Right lobe of liver (tissue), 6 donors: ENCODE data around the gene IL9R. TPM values are rescaled to one million over a fixed set of nuclear protein-coding genes. Genes with fewer than 3 reads are reported as not detected.

Experiments
- ATAC-seq, 4 donors: fragments of 200-7000 bp; cut with Tn5 transposase; one replicate each; pipeline ENCODE4 v1.9.1; 2020; ENCODE audit warnings: mild to moderate bottlenecking in 4 of 4, moderate library complexity in 4 of 4
- DNase-seq, 3 donors: peaks; one replicate each; pipeline ENCODE4 v3.0.0-alpha.2; 2020
- H3K27ac ChIP-seq, 3 donors: fragments of 200-600 bp; one replicate each; pipeline ENCODE4 v1.8.0; 2022
- H3K27me3 ChIP-seq, 2 donors: fragments of 200-600 bp; one replicate each; pipeline ENCODE4 v1.8.0; 2022
- H3K36me3 ChIP-seq, 4 donors: fragments of 200-600 bp; sonication (generic) in 1 of 4; one replicate each; pipeline versions ENCODE4 v1.5.1 to v1.8.0; 2017 to 2022; ENCODE audit warnings: control low read depth in 1 of 4
- H3K4me1 ChIP-seq, 4 donors: fragments of 200-600 bp; sonication (generic) in 1 of 4; one replicate each; pipeline versions ENCODE4 v1.5.1 to v1.8.0; 2017 to 2022; ENCODE audit warnings: control low read depth in 1 of 4
- H3K4me3 ChIP-seq, 3 donors: fragments of 200-600 bp; one replicate each; pipeline ENCODE4 v1.8.0; 2022
- H3K9me3 ChIP-seq, 4 donors: fragments of 200-600 bp; sonication (generic) in 1 of 4; one replicate each; pipeline versions ENCODE4 v1.5.1 to v1.8.0; 2017 to 2022; ENCODE audit warnings: control low read depth in 1 of 4
- POLR2A ChIP-seq: fragments of 450-650 bp; IDR thresholded peaks from one replicate; pipeline ENCODE4 v1.6.1; 2017; ENCODE audit warnings: antibody characterized with exemption, mild to moderate bottlenecking
- WGBS: methylation state at CpG from one replicate; pipeline ENCODE4 v1.1.6; 2018; ENCODE audit warnings: low coverage, low lambda C conversion rate; ENCODE audit not compliant: insufficient coverage; ENCODE audit errors: missing lambda C conversion rate; 5-methylcytosine and 5-hydroxymethylcytosine counted together
- intact Hi-C, 2 donors: fragments of 100-400 bp; cut with DNase I; formaldehyde crosslinking; loops; one replicate each; pipeline versions ENCODE4 v1.11.2 to v1.14.1; 2022
- total RNA-seq, 6 experiments: library from RNA; depleted of rRNA in 2 of 6; stranded (reverse); fragments of >200 nt in 2 of 6; fragmentation: NEBNext Ultra II Directional in 3 of 6; extraction: Animal tissue kit (Norgen Biotek cat#: 25700) in 3 of 6; gene quantifications; one replicate each; pipeline versions ENCODE4 v1.1.0 to v1.2.4, GENCODE V29; 2016 to 2023
- TF ChIP-seq, protein P1 (sequence below), 4 donors: fragments of 200-600 bp in 3 of 4; fragments of 450-650 bp in 1 of 4; IDR thresholded peaks; one replicate each; pipeline versions ENCODE4 v1.5.1 to v1.8.0; 2016 to 2022; ENCODE audit warnings: antibody characterized with exemption in 4 of 4, mild to moderate bottlenecking in 2 of 4
- donor health status: DM: no; HTN: yes; CAD: no.
- donor health status: DM: no; HTN: no; CAD: no.
- donor health status: DM: no; HTN: no; CAD: no.
- donor health status: DM: no; HTN: yes; CAD: no.
- donor health status: DM: no; HTN: yes; CAD: no.

Gene IL9R
- total RNA-seq, 6 experiments from 2014 or later: 0.18 to 0.37 (median 0.18) TPM; not detected in 3

DNA sequence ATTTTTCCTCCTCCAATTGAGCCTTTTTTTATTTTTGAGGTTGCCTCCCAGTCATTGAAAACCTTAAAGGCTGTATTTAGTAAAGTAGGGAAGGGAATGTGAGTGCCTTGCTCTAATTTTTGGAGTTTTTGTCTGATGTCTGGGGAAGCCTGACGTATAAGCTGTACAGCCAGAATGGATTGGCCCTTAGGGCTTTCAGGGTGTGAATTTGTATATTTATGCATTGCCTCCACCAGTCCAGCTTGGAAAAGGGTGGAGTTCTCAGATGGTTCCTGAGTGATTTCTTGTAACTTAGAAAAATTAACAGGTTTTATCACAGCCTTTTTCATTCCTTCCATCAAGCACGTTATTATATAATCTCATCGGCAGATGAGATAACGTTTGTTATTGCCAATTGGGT is 8.6 kb upstream of the IL9R start:
- no peaks in the 10 kb centered on the region for H3K27me3 ChIP-seq
- no peak for ATAC-seq
- H3K27ac ChIP-seq: no peak overlapping the region
- TF ChIP-seq, protein P1, sequence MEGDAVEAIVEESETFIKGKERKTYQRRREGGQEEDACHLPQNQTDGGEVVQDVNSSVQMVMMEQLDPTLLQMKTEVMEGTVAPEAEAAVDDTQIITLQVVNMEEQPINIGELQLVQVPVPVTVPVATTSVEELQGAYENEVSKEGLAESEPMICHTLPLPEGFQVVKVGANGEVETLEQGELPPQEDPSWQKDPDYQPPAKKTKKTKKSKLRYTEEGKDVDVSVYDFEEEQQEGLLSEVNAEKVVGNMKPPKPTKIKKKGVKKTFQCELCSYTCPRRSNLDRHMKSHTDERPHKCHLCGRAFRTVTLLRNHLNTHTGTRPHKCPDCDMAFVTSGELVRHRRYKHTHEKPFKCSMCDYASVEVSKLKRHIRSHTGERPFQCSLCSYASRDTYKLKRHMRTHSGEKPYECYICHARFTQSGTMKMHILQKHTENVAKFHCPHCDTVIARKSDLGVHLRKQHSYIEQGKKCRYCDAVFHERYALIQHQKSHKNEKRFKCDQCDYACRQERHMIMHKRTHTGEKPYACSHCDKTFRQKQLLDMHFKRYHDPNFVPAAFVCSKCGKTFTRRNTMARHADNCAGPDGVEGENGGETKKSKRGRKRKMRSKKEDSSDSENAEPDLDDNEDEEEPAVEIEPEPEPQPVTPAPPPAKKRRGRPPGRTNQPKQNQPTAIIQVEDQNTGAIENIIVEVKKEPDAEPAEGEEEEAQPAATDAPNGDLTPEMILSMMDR (IDR thresholded peaks at IDR 0.05): no peak
- intact Hi-C loops: no loop called here
- DNase-seq: no peak
- H3K4me3 ChIP-seq: no peak overlapping the region
- WGBS: 55% methylated on average over 4 of the region's 4 CpGs
- H3K4me1 ChIP-seq: no peaks in the 10 kb centered on the region
- H3K36me3 ChIP-seq: no peaks in the 10 kb centered on the region
- H3K9me3 ChIP-seq: no peaks in the 10 kb centered on the region

DNA sequence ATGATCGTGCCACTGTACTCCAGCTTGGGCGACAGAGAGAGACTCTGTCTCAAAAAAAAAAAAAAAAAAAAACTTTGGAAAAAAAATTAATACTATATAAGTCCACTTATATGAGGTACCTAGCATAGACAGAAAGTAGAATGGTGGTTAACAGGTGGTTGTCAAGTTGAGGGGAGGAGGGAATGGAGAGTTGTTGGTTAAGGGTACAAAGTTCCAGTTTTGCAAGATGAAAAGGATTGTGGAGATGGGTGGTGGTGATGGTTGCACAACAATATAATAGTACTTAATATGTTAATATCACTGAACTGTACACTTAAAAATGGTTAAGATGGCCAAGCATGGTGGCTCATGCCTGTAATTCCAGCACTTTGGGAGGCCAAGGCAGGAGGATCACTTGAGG is 4.1 kb upstream of the IL9R start:
- DNase-seq: no peak
- H3K4me1 ChIP-seq: no peaks in the 10 kb centered on the region
- intact Hi-C loops: no loop called here
- H3K27ac ChIP-seq: no peak overlapping the region
- WGBS: 81% methylated on average over 2 of the region's 2 CpGs
- no peaks in the 10 kb centered on the region for H3K27me3 ChIP-seq
- H3K9me3 ChIP-seq: no peaks in the 10 kb centered on the region
- no peak for TF ChIP-seq POLR2A
- TF ChIP-seq, protein P1 (IDR thresholded peaks at IDR 0.05): no peak
- H3K4me3 ChIP-seq: no peak overlapping the region
- no peaks in the 10 kb centered on the region for H3K36me3 ChIP-seq
- ATAC-seq: peak in 3 of 4 donors; percentile 33 to 41 (median 38)

DNA sequence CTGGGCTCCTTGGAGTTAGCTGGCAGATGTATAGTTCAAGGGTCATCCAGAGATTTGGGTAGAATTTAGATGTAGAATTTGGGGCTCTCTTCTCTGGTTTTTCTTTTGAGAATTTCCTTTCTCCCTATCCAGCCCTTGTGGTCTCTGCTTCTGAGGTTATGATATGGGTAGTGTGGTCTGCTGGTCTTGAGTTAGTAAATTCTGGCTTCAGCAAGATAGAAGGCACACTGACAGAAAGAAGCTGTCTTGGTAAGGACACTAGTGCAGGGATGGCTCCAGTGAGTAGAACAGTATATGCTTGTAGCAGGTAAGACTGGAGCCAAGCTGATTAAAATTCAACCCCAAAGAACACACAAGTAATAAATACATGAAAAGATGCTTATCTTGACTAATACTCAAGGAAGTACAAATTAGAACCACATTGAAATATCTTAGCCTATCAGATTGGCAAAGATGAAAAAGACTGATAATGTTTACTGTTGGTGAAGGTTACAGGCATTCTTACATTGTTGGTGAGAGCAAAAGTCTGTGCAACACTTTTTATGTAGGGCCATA is 2.1 kb upstream of the IL9R start:
- ATAC-seq (no peak), DNase-seq (no peak)
- no peak overlapping the region for H3K4me3 ChIP-seq
- no peaks in the 10 kb centered on the region for H3K36me3 ChIP-seq
- no peak overlapping the region for H3K27ac ChIP-seq
- intact Hi-C loops: no loop called here
- TF ChIP-seq, protein P1 (IDR thresholded peaks at IDR 0.05): no peak
- TF ChIP-seq POLR2A: no peak
- no peaks in the 10 kb centered on the region for H3K4me1 ChIP-seq
- H3K27me3 ChIP-seq: no peaks in the 10 kb centered on the region
- no peaks in the 10 kb centered on the region for H3K9me3 ChIP-seq

DNA sequence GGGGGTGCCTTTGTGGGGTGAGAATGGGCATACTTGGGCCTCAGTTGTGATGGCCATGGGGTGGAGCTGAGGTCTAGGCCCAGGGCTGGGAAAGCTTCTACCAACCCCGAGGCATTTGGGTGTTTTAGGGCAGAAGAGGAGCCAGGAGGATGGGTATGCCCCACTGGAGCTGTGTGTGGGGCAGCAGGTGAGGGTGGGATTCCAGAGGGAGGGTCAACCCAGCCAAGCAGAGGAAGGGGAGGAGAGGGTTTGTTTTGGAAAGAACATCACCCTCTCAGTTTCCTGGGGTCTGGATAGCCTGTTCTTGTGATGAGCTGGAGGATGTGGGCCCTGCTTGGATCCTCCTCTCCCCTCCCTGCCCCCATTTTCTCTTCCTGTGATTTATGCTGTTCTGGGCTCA is 620 bp downstream of the IL9R start:
- no peak overlapping the region for H3K4me3 ChIP-seq
- DNase-seq (no peak), ATAC-seq (no peak)
- no CpG with 5 or more reads among the region's 1 CpG for WGBS
- TF ChIP-seq, protein P1 (IDR thresholded peaks at IDR 0.05): no peak
- TF ChIP-seq POLR2A: no peak
- H3K9me3 ChIP-seq: no peaks in the 10 kb centered on the region
- H3K27me3 ChIP-seq: no peaks in the 10 kb centered on the region
- H3K4me1 ChIP-seq: no peaks in the 10 kb centered on the region
- H3K36me3 ChIP-seq: no peaks in the 10 kb centered on the region
- no peak overlapping the region for H3K27ac ChIP-seq
- intact Hi-C loops: no loop called here
